Liver (tissue), 9 donors: Measurements from ENCODE around the gene P3H2. TPM values are rescaled to one million over a fixed set of nuclear protein-coding genes. Genes with fewer than 3 reads are reported as not detected.

Experiments used
- DNase-seq: peaks from one replicate; pipeline ENCODE4 v3.0.0-alpha.2; 2017; ENCODE audit warnings: low spot score
- H3K27ac ChIP-seq, 2 donors: one replicate each; pipeline ENCODE4 v1.7.0; 2013; ENCODE audit warnings: inconsistent platforms in 2 of 2, low read length in 2 of 2, control low read depth in 1 of 2, low read depth in 1 of 2, mild to moderate bottlenecking in 1 of 2
- H3K27me3 ChIP-seq, 4 donors: one replicate each; pipeline versions ENCODE4 v1.6.1 to v1.7.0; 2013; ENCODE audit warnings: low read length in 3 of 4, inconsistent platforms in 1 of 4, mild to moderate bottlenecking in 1 of 4, moderate library complexity in 1 of 4; ENCODE audit not compliant: control insufficient read depth in 4 of 4, insufficient read depth in 4 of 4
- H3K36me3 ChIP-seq, 4 donors: one replicate each; pipeline versions ENCODE4 v1.6.1 to v1.7.0; 2013; ENCODE audit warnings: low read length in 3 of 4, mild to moderate bottlenecking in 3 of 4, low read depth in 1 of 4, moderate library complexity in 1 of 4; ENCODE audit not compliant: control insufficient read depth in 4 of 4, insufficient read depth in 3 of 4
- H3K4me1 ChIP-seq, 4 donors: one replicate each; pipeline versions ENCODE4 v1.6.1 to v1.7.0; 2013; ENCODE audit warnings: low read length in 3 of 4, mild to moderate bottlenecking in 3 of 4, moderate library complexity in 1 of 4; ENCODE audit not compliant: control insufficient read depth in 4 of 4, insufficient read depth in 4 of 4
- H3K4me3 ChIP-seq, 3 donors: one replicate each; pipeline versions ENCODE4 v1.6.1 to v1.7.0; 2013; ENCODE audit warnings: low read length in 3 of 3, control low read depth in 1 of 3, low read depth in 1 of 3, mild to moderate bottlenecking in 1 of 3
- H3K9ac ChIP-seq, 2 donors: one replicate each; pipeline ENCODE4 v1.7.0; 2013; ENCODE audit warnings: low read length in 2 of 2, mild to moderate bottlenecking in 2 of 2, moderate library complexity in 2 of 2, control low read depth in 1 of 2, low read depth in 1 of 2
- H3K9me3 ChIP-seq, 4 donors: one replicate each; pipeline versions ENCODE4 v1.6.1 to v1.7.0; 2013; ENCODE audit warnings: low read length in 3 of 4; ENCODE audit not compliant: control insufficient read depth in 4 of 4
- CTCF ChIP-seq: fragments of 150-350 bp; IDR thresholded peaks from 2 replicates; pipeline ENCODE4 v1.5.1; 2017; ENCODE audit warnings: improper control_type of control experiment, low read depth, low read length; ENCODE audit not compliant: missing input control
- EGR1 ChIP-seq, 2 donors: IDR thresholded peaks; 2 replicates each; pipeline ENCODE4 v1.6.1; 2016 to 2018; ENCODE audit warnings: antibody characterized with exemption in 2 of 2, low read depth in 2 of 2
- FOXA1 ChIP-seq: IDR thresholded peaks from 2 replicates; pipeline ENCODE4 v1.6.1; 2016; ENCODE audit warnings: antibody characterized with exemption
- FOXA2 ChIP-seq: IDR thresholded peaks from 2 replicates; pipeline ENCODE4 v1.6.1; 2016; ENCODE audit warnings: antibody characterized with exemption
- GABPA ChIP-seq, 2 donors: IDR thresholded peaks in 1 of 2; conservative IDR thresholded peaks in 1 of 2; 2 replicates each; pipeline ENCODE4 v1.6.1; 2016; ENCODE audit warnings: antibody characterized with exemption in 2 of 2, mild to moderate bottlenecking in 1 of 2, moderate library complexity in 1 of 2
- HNF4A ChIP-seq, 2 donors: conservative IDR thresholded peaks; 2 replicates each; pipeline ENCODE4 v1.6.1; 2016; ENCODE audit warnings: antibody characterized with exemption in 2 of 2, mild to moderate bottlenecking in 2 of 2
- JUND ChIP-seq, 2 donors: IDR thresholded peaks; 2 replicates each; pipeline ENCODE4 v1.6.1; 2016; ENCODE audit warnings: antibody characterized with exemption in 2 of 2
- NR2F2 ChIP-seq: IDR thresholded peaks from 2 replicates; pipeline ENCODE4 v1.6.1; 2016; ENCODE audit warnings: antibody characterized with exemption
- RAD21 ChIP-seq, 2 donors: IDR thresholded peaks; 2 replicates each; pipeline ENCODE4 v1.6.1; 2016; ENCODE audit warnings: antibody characterized with exemption in 2 of 2, mild to moderate bottlenecking in 2 of 2
- REST ChIP-seq: IDR thresholded peaks from 2 replicates; pipeline ENCODE4 v1.6.1; 2016; ENCODE audit warnings: antibody characterized with exemption, mild to moderate bottlenecking
- RXRA ChIP-seq, 2 donors: IDR thresholded peaks; 2 replicates each; pipeline ENCODE4 v1.6.1; 2017 to 2018; ENCODE audit warnings: antibody characterized with exemption in 2 of 2, mild to moderate bottlenecking in 1 of 2
- SP1 ChIP-seq: IDR thresholded peaks from 2 replicates; pipeline ENCODE4 v1.6.1; 2018; ENCODE audit warnings: antibody characterized with exemption, mild to moderate bottlenecking
- TAF1 ChIP-seq: conservative IDR thresholded peaks from 2 replicates; pipeline ENCODE4 v1.6.1; 2016; ENCODE audit warnings: antibody characterized with exemption, mild to moderate bottlenecking
- YY1 ChIP-seq: IDR thresholded peaks from 2 replicates; pipeline ENCODE4 v1.6.1; 2016; ENCODE audit warnings: antibody characterized with exemption, mild to moderate bottlenecking
- WGBS: extraction: QIAGEN DNeasy Blood & Tissue Kit; methylation state at CpG from one replicate; pipeline ENCODE4 v1.1.7; 2013; 5-methylcytosine and 5-hydroxymethylcytosine counted together
- polyA plus RNA-seq, 2 donors: library from polyadenylated mRNA; stranded (reverse) in 1 of 2; unstranded in 1 of 2; fragments of 200-250 nt in 1 of 2; fragments of >200 nt in 1 of 2; fragmentation: Nextera tagmentation in 1 of 2; extraction: Ambion mirVana in 1 of 2; gene quantifications; one replicate each; pipeline versions ENCODE4 v1.2.1 to v1.2.3, GENCODE V29; 2013 to 2015
- total RNA-seq, 2 donors: library from RNA; depleted of rRNA; stranded (reverse); fragments of >200 nt; gene quantifications; one replicate each; pipeline ENCODE4 v1.2.3, GENCODE V29; 2014
- donor health status: healthy.
- donor health status: healthy.
- donor health status: healthy.
- donor health status: healthy.
- donor health status: healthy.

P3H2 gene
- total and polyA plus RNA-seq, 4 donors, result 1.9 to 6.9 (median 4.1) TPM

DNA sequence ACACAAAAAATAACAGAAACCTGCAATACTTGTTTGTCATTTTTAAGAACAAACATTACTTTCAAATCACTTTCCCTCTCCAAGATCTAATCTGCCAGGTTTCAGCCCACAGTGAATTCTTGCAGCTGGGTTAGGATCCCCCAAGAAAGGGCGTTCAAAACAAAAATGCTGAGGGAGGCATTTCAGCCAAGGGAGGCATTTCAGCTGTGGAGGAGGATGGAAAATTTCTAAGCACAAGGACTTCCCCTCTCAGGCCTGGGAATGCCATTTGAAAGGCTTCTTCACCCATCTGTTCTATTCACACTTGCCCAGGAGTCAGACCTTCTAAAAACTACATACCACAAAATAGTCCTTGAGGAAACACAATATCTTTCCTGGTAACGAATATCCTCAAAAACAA is 69.1 kb downstream of the P3H2 start:
- TF ChIP-seq FOXA1, result no peak
- TF ChIP-seq EGR1 (IDR thresholded peaks at IDR 0.05; ENCODE audit: low read depth in 2 of 2), result no peak
- TF ChIP-seq CTCF, result no peak
- TF ChIP-seq YY1, result no peak
- no peak for TF ChIP-seq GABPA (IDR thresholded peaks at IDR 0.05 in 1 of 2, conservative IDR thresholded peaks at IDR 0.05 in 1 of 2)
- no peak for TF ChIP-seq NR2F2
- TF ChIP-seq HNF4A (conservative IDR thresholded peaks at IDR 0.05), result no peak
- Histone ChIP-seq H3K9ac (no peak overlapping the region), H3K27me3 (peaks cover 0 to 3% (median 0%) of the 10 kb centered on the region in 4 donors), H3K4me1 (no peaks in the 10 kb centered on the region), H3K36me3 (no peaks in the 10 kb centered on the region), H3K9me3 (no peaks in the 10 kb centered on the region), H3K27ac (no peak overlapping the region), H3K4me3 (no peak overlapping the region)
- no peak for DNase-seq
- WGBS, result 74% methylated on average over 2 of the region's 2 CpGs

- no peak for DNase-seq
- TF ChIP-seq RAD21 (IDR thresholded peaks at IDR 0.05) (no peak), GABPA (IDR thresholded peaks at IDR 0.05 in 1 of 2, conservative IDR thresholded peaks at IDR 0.05 in 1 of 2) (no peak), SP1 (no peak), REST (no peak), TAF1 (no peak), NR2F2 (no peak), FOXA2 (no peak), YY1 (no peak)
- WGBS, result 58% methylated on average over 9 of the region's 9 CpGs
- no peaks in the 10 kb centered on the region for H3K9me3 ChIP-seq
- no peaks in the 10 kb centered on the region for H3K4me1 ChIP-seq
- no peaks in the 10 kb centered on the region for H3K27me3 ChIP-seq
- H3K27ac ChIP-seq, result peak overlapping the region in 1 of 2 donors; percentile 13
- H3K36me3 ChIP-seq, result no peaks in the 10 kb centered on the region
- no peak overlapping the region for H3K9ac ChIP-seq
- H3K4me3 ChIP-seq, result no peak overlapping the region
Observed at GRCh38 chr3:190048932-190049441, 71.7 kb downstream of the P3H2 start.

DNA sequence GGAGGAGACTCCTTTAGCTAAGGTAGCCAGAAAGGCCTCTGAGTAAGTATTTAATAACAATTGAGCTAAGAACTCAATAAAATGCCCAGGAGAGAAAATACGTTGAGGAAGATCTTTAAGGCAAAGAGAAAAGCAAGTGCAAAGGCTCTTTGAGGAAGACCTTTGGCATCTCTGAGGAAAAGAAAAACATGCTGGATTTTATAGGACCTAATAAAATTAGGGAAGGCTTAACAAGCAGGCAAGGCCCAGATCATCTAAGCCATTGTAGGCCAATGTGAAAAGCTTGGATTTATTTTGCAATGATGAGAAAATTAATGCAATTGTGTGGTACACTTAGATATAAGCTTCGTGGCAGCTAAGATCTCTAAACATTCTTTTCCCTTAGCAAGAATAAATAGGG is 75.7 kb downstream of the P3H2 start:
- Histone ChIP-seq H3K36me3 (no peaks in the 10 kb centered on the region), H3K9ac (no peak overlapping the region)
- no peak for TF ChIP-seq JUND (IDR thresholded peaks at IDR 0.05)
- no peak for TF ChIP-seq RXRA (IDR thresholded peaks at IDR 0.05)
- TF ChIP-seq EGR1 (IDR thresholded peaks at IDR 0.05; ENCODE audit: low read depth in 2 of 2), result no peak
- no peak for TF ChIP-seq FOXA1
- no peak for TF ChIP-seq RAD21 (IDR thresholded peaks at IDR 0.05)
- TF ChIP-seq SP1, result no peak

More for the DNA sequence above, 75.7 kb downstream of the P3H2 start:
- Histone ChIP-seq H3K27ac (no peak overlapping the region), H3K4me3 (no peak overlapping the region), H3K27me3 (peaks cover 0 to 4% (median 0%) of the 10 kb centered on the region in 4 donors), H3K9me3 (no peaks in the 10 kb centered on the region), H3K4me1 (no peaks in the 10 kb centered on the region)
- WGBS, result 80% methylated on average over 2 of the region's 2 CpGs
- DNase-seq, result no peak
